ENCODE measurements around the gene SEMA3F.

SEMA3F gene

GRCh38 chr3:50154840-50155490, at the start of gene SEMA3F:
TSS of gene SEMA3F (plus strand) at chr3:50155324. CDS start at chr3:50159623, 4,299 bp downstream.
- peak; percentile 90 for DNase-seq (ENCODE audit: extremely low spot score)
- ChIA-PET CTCF (interaction anchor here (1.7 kb wide), 1 partner anchor 35 kb away, joined by 5 read pairs; no protein-coding TSS in a partner anchor), POLR2A (interaction anchor here (0.9 to 2.2 kb wide), 2 partner anchors 30 to 33 kb away, joined by 4 to 8 read pairs; no protein-coding TSS in a partner anchor)
- 0 out of 2 replicates have a peak, but pooled peaks have one; percentile 22 for TF ChIP-seq FOXM1 (IDR thresholded peaks at IDR 0.05; ENCODE audit: borderline replicate concordance)
- no peak for TF ChIP-seq ZNF384 (IDR thresholded peaks at IDR 0.05)

GRCh38 chr3:50111757-50112156, 43.4 kb upstream of the SEMA3F start:
- no peak for DNase-seq (ENCODE audit: extremely low spot score)
- CTCF ChIA-PET: interaction anchor here (0.7 to 1.7 kb wide), 2 partner anchors 9 to 129 kb away, joined by 3 to 5 read pairs; no protein-coding TSS in a partner anchor
- TF ChIP-seq FOXK2 (IDR thresholded peaks at IDR 0.05) (no peak), SP1 (IDR thresholded peaks at IDR 0.05) (no peak), TARDBP (IDR thresholded peaks at IDR 0.05) (no peak), BHLHE40 (IDR thresholded peaks at IDR 0.05; ENCODE audit: borderline replicate concordance) (no peak), ARNT (IDR thresholded peaks at IDR 0.05) (no peak)
- POLR2A ChIA-PET: no interaction called here

GRCh38 chr3:50112462-50112861, 42.7 kb upstream of the SEMA3F start:
- POLR2A ChIA-PET: no interaction called here
- TF ChIP-seq BHLHE40 (IDR thresholded peaks at IDR 0.05; ENCODE audit: borderline replicate concordance) (no peak), FOXK2 (IDR thresholded peaks at IDR 0.05) (no peak), L3MBTL2 (conservative IDR thresholded peaks at IDR 0.05) (no peak), SP1 (IDR thresholded peaks at IDR 0.05) (no peak), HDGF (IDR thresholded peaks at IDR 0.05; ENCODE audit: borderline replicate concordance) (no peak), NFRKB (IDR thresholded peaks at IDR 0.05) (no peak)
- no peak for DNase-seq (ENCODE audit: extremely low spot score)

GRCh38 chr3:50117120-50117519, 38.0 kb upstream of the SEMA3F start:
- CTCF ChIA-PET: interaction anchor here (0.6 kb wide), 1 partner anchor 416 kb away, joined by 3 read pairs; no protein-coding TSS in a partner anchor
- TF ChIP-seq FOXA1 (IDR thresholded peaks at IDR 0.05): no peak
- TF ChIP-seq FOXM1 (IDR thresholded peaks at IDR 0.05; ENCODE audit: borderline replicate concordance): no peak
- TF ChIP-seq CTBP1 (IDR thresholded peaks at IDR 0.05; ENCODE audit: borderline replicate concordance): no peak
- no peak for TF ChIP-seq SP1 (IDR thresholded peaks at IDR 0.05)
- no peak for TF ChIP-seq BHLHE40 (IDR thresholded peaks at IDR 0.05; ENCODE audit: borderline replicate concordance)
- no peak for TF ChIP-seq NFRKB (IDR thresholded peaks at IDR 0.05)
- no peak for TF ChIP-seq ARNT (IDR thresholded peaks at IDR 0.05)
- TF ChIP-seq PKNOX1 (IDR thresholded peaks at IDR 0.05): no peak
- no peak for TF ChIP-seq ZNF384 (IDR thresholded peaks at IDR 0.05)
- no peak for TF ChIP-seq ELF4 (IDR thresholded peaks at IDR 0.05)
- DNase-seq (ENCODE audit: extremely low spot score): no peak
- POLR2A ChIA-PET: no interaction called here

More at GRCh38 chr3:50112462-50112861, 42.7 kb upstream of the SEMA3F start:
- CTCF ChIA-PET: interaction anchor here (0.5 to 1.7 kb wide), 2 partner anchors 8 to 234 kb away, joined by 5 to 6 read pairs; no protein-coding TSS in a partner anchor

- ChIA-PET CTCF (interaction anchor here (0.6 kb wide), 1 partner anchor 22 kb away, joined by 5 read pairs; no protein-coding TSS in a partner anchor), POLR2A (no interaction called here)
- no peak for DNase-seq (ENCODE audit: extremely low spot score)
- TF ChIP-seq FOXM1 (IDR thresholded peaks at IDR 0.05; ENCODE audit: borderline replicate concordance): no peak
- TF ChIP-seq LEF1 (IDR thresholded peaks at IDR 0.05; ENCODE audit: borderline replicate concordance): no peak
- TF ChIP-seq NFRKB (IDR thresholded peaks at IDR 0.05): no peak
- TF ChIP-seq SP1 (IDR thresholded peaks at IDR 0.05): no peak
- TF ChIP-seq FOXA1 (IDR thresholded peaks at IDR 0.05): no peak
- TF ChIP-seq L3MBTL2 (conservative IDR thresholded peaks at IDR 0.05): no peak
- no peak for TF ChIP-seq CTBP1 (IDR thresholded peaks at IDR 0.05; ENCODE audit: borderline replicate concordance)
- TF ChIP-seq PKNOX1 (IDR thresholded peaks at IDR 0.05): no peak
- TF ChIP-seq ELF4 (IDR thresholded peaks at IDR 0.05): no peak
- no peak for TF ChIP-seq SUZ12 (IDR thresholded peaks at IDR 0.05)
- TF ChIP-seq TARDBP (IDR thresholded peaks at IDR 0.05): no peak
- no peak for TF ChIP-seq ARNT (IDR thresholded peaks at IDR 0.05)
- TF ChIP-seq BHLHE40 (IDR thresholded peaks at IDR 0.05; ENCODE audit: borderline replicate concordance): no peak
- TF ChIP-seq FOXK2 (IDR thresholded peaks at IDR 0.05): no peak
- no peak for TF ChIP-seq HDGF (IDR thresholded peaks at IDR 0.05; ENCODE audit: borderline replicate concordance)
- TF ChIP-seq ZNF384 (IDR thresholded peaks at IDR 0.05): no peak
Measured at GRCh38 chr3:50118237-50118636, 36.9 kb upstream of the SEMA3F start.

GRCh38 chr3:50119786-50120185, 35.3 kb upstream of the SEMA3F start:
- ChIA-PET POLR2A (interaction anchor here (0.7 kb wide), 1 partner anchor 10 kb away, joined by 3 read pairs; no protein-coding TSS in a partner anchor), CTCF (interaction anchor here (1.0 to 1.9 kb wide), 4 partner anchors 10 to 107 kb away, joined by 3 to 11 read pairs (median 4); partner anchors contain the start of gene GNAT1)
- no peak for DNase-seq (ENCODE audit: extremely low spot score)
- TF ChIP-seq TARDBP (IDR thresholded peaks at IDR 0.05): no peak
- TF ChIP-seq ELF4 (IDR thresholded peaks at IDR 0.05): no peak
- no peak for TF ChIP-seq FOXM1 (IDR thresholded peaks at IDR 0.05; ENCODE audit: borderline replicate concordance)
- TF ChIP-seq SP1 (IDR thresholded peaks at IDR 0.05): no peak
- TF ChIP-seq LEF1 (IDR thresholded peaks at IDR 0.05; ENCODE audit: borderline replicate concordance): no peak
- TF ChIP-seq FOXA1 (IDR thresholded peaks at IDR 0.05): no peak
- no peak for TF ChIP-seq ZNF384 (IDR thresholded peaks at IDR 0.05)
- TF ChIP-seq SUZ12 (IDR thresholded peaks at IDR 0.05): no peak
- no peak for TF ChIP-seq PKNOX1 (IDR thresholded peaks at IDR 0.05)
- TF ChIP-seq ARNT (IDR thresholded peaks at IDR 0.05): no peak
- no peak for TF ChIP-seq NFRKB (IDR thresholded peaks at IDR 0.05)
- TF ChIP-seq BHLHE40 (IDR thresholded peaks at IDR 0.05; ENCODE audit: borderline replicate concordance): no peak
- no peak for TF ChIP-seq CTBP1 (IDR thresholded peaks at IDR 0.05; ENCODE audit: borderline replicate concordance)
- TF ChIP-seq L3MBTL2 (conservative IDR thresholded peaks at IDR 0.05): no peak
- no peak for TF ChIP-seq FOXK2 (IDR thresholded peaks at IDR 0.05)
- TF ChIP-seq HDGF (IDR thresholded peaks at IDR 0.05; ENCODE audit: borderline replicate concordance): no peak

All from HEK293T (cell line).